Measurements from ENCODE around the gene C11orf52. TPM values are rescaled to one million over a fixed set of nuclear protein-coding genes. Genes with fewer than 3 reads are reported as not detected.

C11orf52 gene
- total RNA-seq, 4 donors from 2014 or later, result 5.0 to 6.9 TPM; not detected in 2

- Histone ChIP-seq H3K4me3 (no peak overlapping the region), H3K27ac (peak overlapping the region in 2 of 4 donors; percentile 96 to 97), H3K36me3 (peaks cover 0 to 27% (median 0%) of the 10 kb centered on the region in 3 donors), H3K9me3 (no peaks in the 10 kb centered on the region), H3K4me1 (peaks cover 5 to 39% (median 18%) of the 10 kb centered on the region in 4 donors), H3K27me3 (no peaks in the 10 kb centered on the region)
- no peak for DNase-seq (ENCODE audit: low spot score in 2 of 2)
- WGBS, 2 donors, result 62 to 73% methylated on average over 2 of the region's 2 CpGs
- no peak for TF ChIP-seq EP300 (IDR thresholded peaks at IDR 0.05)
- no peak for TF ChIP-seq CTCF (IDR thresholded peaks at IDR 0.05)
- no peak for TF ChIP-seq POLR2A (IDR thresholded peaks at IDR 0.05)
Measured at GRCh38 chr11:111974446-111974845, 55.7 kb downstream of the C11orf52 start.

- Histone ChIP-seq H3K4me1 (peaks cover 6 to 47% (median 24%) of the 10 kb centered on the region in 4 donors), H3K27ac (peak overlapping the region; percentile 27 to 97 (median 75)), H3K27me3 (no peaks in the 10 kb centered on the region), H3K36me3 (peaks cover 0 to 19% (median 0%) of the 10 kb centered on the region in 3 donors), H3K4me3 (no peak overlapping the region), H3K9me3 (no peaks in the 10 kb centered on the region)
- TF ChIP-seq CTCF (IDR thresholded peaks at IDR 0.05), result peak in 3 of 5 experiments; percentile 24 to 38 (median 31)
- TF ChIP-seq POLR2A (IDR thresholded peaks at IDR 0.05), result no peak
- peak in 1 of 2 donors; percentile 11 for TF ChIP-seq EP300 (IDR thresholded peaks at IDR 0.05)
- no peak for DNase-seq (ENCODE audit: low spot score in 2 of 2)
- 49 to 62% methylated on average over 2 of the region's 2 CpGs for WGBS, 2 donors
Measured at GRCh38 chr11:111975076-111975806, 56.5 kb downstream of the C11orf52 start.

- peak overlapping the region; percentile 64 to 86 (median 76) for H3K4me3 ChIP-seq
- H3K36me3 ChIP-seq, result peaks cover 0 to 11% (median 0%) of the 10 kb centered on the region in 3 donors
- no peak for DNase-seq (ENCODE audit: low spot score in 2 of 2)
- TF ChIP-seq CTCF (IDR thresholded peaks at IDR 0.05), result no peak
- no peak for TF ChIP-seq EP300 (IDR thresholded peaks at IDR 0.05)
- no peak for TF ChIP-seq POLR2A (IDR thresholded peaks at IDR 0.05)
- 47 to 59% methylated on average over 7 of the region's 7 CpGs for WGBS, 2 donors
- H3K27me3 ChIP-seq, result no peaks in the 10 kb centered on the region
- no peaks in the 10 kb centered on the region for H3K9me3 ChIP-seq
- H3K27ac ChIP-seq, result peak overlapping the region; percentile 83 to 97 (median 96)
- peaks cover 6 to 55% (median 27%) of the 10 kb centered on the region in 4 donors for H3K4me1 ChIP-seq
Measured at GRCh38 chr11:111976119-111976766, 57.5 kb downstream of the C11orf52 start.

Small RNAs within 50 kb of the gene (small RNA-seq; reads per million reads assigned to genes)
- gene C11orf52, result not detected
- not detected for gene RNA5SP351
- not detected for gene RPL37AP8

Other genes starting within 250 kb of the C11orf52 start
- 10 to 100 TPM; 20.8 to 41.4 (median 25.1) TPM for gene PPP2R1B, start 152.5 kb upstream of the C11orf52 start, total RNA-seq
- gene ALG9, start 47.3 kb upstream of the C11orf52 start, total RNA-seq, result 10 to 100 TPM; 26.7 to 35.1 (median 30.6) TPM
- gene FDXACB1, start 39.7 kb upstream of the C11orf52 start, total RNA-seq, result 1 to 10 TPM; 1.1 to 3.0 (median 1.7) TPM
- gene CFAP68, start 39.4 kb upstream of the C11orf52 start, total RNA-seq, result 10 to 100 TPM; 25.3 to 29.3 (median 28.1) TPM
- 100 to 1,000 TPM; 353 to 879 (median 645) TPM for gene CRYAB, start 7.1 kb upstream of the C11orf52 start, total RNA-seq
- gene HSPB2, start 6.2 kb upstream of the C11orf52 start, total RNA-seq, result 1 to 10 TPM in 3 of 4 donors, under 1 TPM in 1; 0.21 to 5.0 (median 1.7) TPM
- 10 to 100 TPM; 43.8 to 69.3 (median 49.5) TPM for gene DIXDC1, start 18.4 kb downstream of the C11orf52 start, total RNA-seq
- gene DLAT, start 106.5 kb downstream of the C11orf52 start, total RNA-seq, result 10 to 100 TPM; 18.2 to 32.1 (median 19.9) TPM
- gene PIH1D2, start 155.1 kb downstream of the C11orf52 start, total RNA-seq, result 1 to 10 TPM; 2.2 to 7.2 (median 3.8) TPM
- 10 to 100 TPM; 14.4 to 31.7 (median 17.2) TPM for gene NKAPD1, start 155.4 kb downstream of the C11orf52 start, total RNA-seq
- gene TIMM8B, start 167.8 kb downstream of the C11orf52 start, total RNA-seq, result 10 to 100 TPM; 16.7 to 27.9 (median 26.7) TPM
- gene SDHD, start 168.0 kb downstream of the C11orf52 start, total RNA-seq, result 100 to 1,000 TPM in 1 of 4 donors, 10 to 100 TPM in 3; 69.5 to 103 (median 88.3) TPM
- 10 to 100 TPM; 15.3 to 64.9 (median 33.5) TPM for gene IL18, start 245.2 kb downstream of the C11orf52 start, total RNA-seq
- gene TEX12, start 248.5 kb downstream of the C11orf52 start, total RNA-seq, result 1 to 10 TPM in 1 of 4 donors, not detected in 3; 2.4 TPM

Measured in tibial nerve (tissue), 4 donors.